ENCODE measurements around the gene PTPN7. TPM values are rescaled to one million over a fixed set of nuclear protein-coding genes. Genes with fewer than 3 reads are reported as not detected.

PTPN7 gene
- polyA plus RNA-seq, 1 of the 3 experiments (the other 2 are of a cell fraction): not detected

DNA sequence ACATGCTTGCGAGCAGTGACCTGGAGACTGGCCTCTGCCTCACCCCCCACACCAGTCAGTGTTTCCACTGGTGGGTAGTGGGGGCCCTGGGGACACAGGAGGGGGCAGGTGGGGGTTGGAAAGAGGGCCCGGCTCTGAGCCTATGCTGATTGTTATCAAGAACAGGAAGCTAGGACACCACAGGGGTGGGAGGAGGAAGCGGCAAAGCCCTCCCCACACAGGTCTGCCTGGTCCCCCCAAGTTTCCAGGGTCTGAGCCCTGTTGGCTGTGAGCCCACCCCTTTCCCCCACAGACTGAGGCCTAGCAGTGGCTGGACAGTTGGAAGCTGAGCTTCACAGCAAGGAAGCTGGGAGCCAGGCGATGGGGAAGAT is 1.6 kb upstream of the PTPN7 start (continued):
- TF ChIP-seq, protein P1, sequence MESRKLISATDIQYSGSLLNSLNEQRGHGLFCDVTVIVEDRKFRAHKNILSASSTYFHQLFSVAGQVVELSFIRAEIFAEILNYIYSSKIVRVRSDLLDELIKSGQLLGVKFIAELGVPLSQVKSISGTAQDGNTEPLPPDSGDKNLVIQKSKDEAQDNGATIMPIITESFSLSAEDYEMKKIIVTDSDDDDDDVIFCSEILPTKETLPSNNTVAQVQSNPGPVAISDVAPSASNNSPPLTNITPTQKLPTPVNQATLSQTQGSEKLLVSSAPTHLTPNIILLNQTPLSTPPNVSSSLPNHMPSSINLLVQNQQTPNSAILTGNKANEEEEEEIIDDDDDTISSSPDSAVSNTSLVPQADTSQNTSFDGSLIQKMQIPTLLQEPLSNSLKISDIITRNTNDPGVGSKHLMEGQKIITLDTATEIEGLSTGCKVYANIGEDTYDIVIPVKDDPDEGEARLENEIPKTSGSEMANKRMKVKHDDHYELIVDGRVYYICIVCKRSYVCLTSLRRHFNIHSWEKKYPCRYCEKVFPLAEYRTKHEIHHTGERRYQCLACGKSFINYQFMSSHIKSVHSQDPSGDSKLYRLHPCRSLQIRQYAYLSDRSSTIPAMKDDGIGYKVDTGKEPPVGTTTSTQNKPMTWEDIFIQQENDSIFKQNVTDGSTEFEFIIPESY (IDR thresholded peaks at IDR 0.05; ENCODE audit: borderline replicate concordance, low read depth): no peak
- TF ChIP-seq IRF3 (IDR thresholded peaks at IDR 0.05; ENCODE audit: low read depth, low read length): no peak
- TF ChIP-seq GABPA (IDR thresholded peaks at IDR 0.05; ENCODE audit: low read depth): no peak
- TF ChIP-seq TCF12 (IDR thresholded peaks at IDR 0.05): no peak

- WGBS (ENCODE audit: low lambda C conversion rate): 78% methylated on average over 17 of the region's 22 CpGs
- Histone ChIP-seq H3K79me2 (ENCODE audit: insufficient read depth) (no peaks in the 10 kb centered on the region), H3K36me3 (replicated peaks in 1 of 2; ENCODE audit: control insufficient read depth in 1 of 2, insufficient read depth in 2 of 2, low read length in 1 of 2) (no peaks in the 10 kb centered on the region), H2AFZ (ENCODE audit: low read depth) (no peak overlapping the region), H3K9me2 (no peaks in the 10 kb centered on the region), H4K20me1 (ENCODE audit: insufficient read depth) (no peaks in the 10 kb centered on the region), H3K4me2 (no peak overlapping the region), H3K9ac (no peak overlapping the region), H3K4me3 (ENCODE audit: low read depth in 2 of 2, low read length in 1 of 2) (no peak overlapping the region), H3K9me3 (no peaks in the 10 kb centered on the region), H3K4me1 (ENCODE audit: control insufficient read depth in 1 of 2, insufficient read depth in 2 of 2, low read depth in 1 of 2, low read length in 1 of 2) (peaks cover 0 to 39% of the 10 kb centered on the region in 2 experiments; a peak in 1 of 4 replicates), H3K27me3 (ENCODE audit: insufficient read depth) (no peaks in the 10 kb centered on the region), H3F3A (replicated peaks; ENCODE audit: insufficient read depth) (peaks cover under 1% of the 10 kb centered on the region), H3K27ac (ENCODE audit: low read depth in 2 of 2, low read length in 1 of 2) (no peak overlapping the region)
- ChIA-PET POLR2A (no interaction called here), CTCF (interaction anchor here (1.2 to 2.6 kb wide), 3 partner anchors 18 to 28 kb away, joined by 4 to 11 read pairs (median 6); no protein-coding TSS in a partner anchor)
- TF ChIP-seq NFIC (IDR thresholded peaks at IDR 0.05; ENCODE audit: borderline replicate concordance) (no peak), RAD21 (IDR thresholded peaks at IDR 0.05; ENCODE audit: low read length) (no peak)
- TF ChIP-seq, protein P2, sequence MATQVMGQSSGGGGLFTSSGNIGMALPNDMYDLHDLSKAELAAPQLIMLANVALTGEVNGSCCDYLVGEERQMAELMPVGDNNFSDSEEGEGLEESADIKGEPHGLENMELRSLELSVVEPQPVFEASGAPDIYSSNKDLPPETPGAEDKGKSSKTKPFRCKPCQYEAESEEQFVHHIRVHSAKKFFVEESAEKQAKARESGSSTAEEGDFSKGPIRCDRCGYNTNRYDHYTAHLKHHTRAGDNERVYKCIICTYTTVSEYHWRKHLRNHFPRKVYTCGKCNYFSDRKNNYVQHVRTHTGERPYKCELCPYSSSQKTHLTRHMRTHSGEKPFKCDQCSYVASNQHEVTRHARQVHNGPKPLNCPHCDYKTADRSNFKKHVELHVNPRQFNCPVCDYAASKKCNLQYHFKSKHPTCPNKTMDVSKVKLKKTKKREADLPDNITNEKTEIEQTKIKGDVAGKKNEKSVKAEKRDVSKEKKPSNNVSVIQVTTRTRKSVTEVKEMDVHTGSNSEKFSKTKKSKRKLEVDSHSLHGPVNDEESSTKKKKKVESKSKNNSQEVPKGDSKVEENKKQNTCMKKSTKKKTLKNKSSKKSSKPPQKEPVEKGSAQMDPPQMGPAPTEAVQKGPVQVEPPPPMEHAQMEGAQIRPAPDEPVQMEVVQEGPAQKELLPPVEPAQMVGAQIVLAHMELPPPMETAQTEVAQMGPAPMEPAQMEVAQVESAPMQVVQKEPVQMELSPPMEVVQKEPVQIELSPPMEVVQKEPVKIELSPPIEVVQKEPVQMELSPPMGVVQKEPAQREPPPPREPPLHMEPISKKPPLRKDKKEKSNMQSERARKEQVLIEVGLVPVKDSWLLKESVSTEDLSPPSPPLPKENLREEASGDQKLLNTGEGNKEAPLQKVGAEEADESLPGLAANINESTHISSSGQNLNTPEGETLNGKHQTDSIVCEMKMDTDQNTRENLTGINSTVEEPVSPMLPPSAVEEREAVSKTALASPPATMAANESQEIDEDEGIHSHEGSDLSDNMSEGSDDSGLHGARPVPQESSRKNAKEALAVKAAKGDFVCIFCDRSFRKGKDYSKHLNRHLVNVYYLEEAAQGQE (IDR thresholded peaks at IDR 0.05; ENCODE audit: low read depth, low read length): no peak
- DNase-seq: no peak
Measured at GRCh38 chr1:202161151-202162046, 997 bp upstream of the PTPN7 start.
